Activated CD8-positive, alpha-beta memory T cell treated with anti-CD3 and anti-CD28 coated beads, Interleukin-2, amount 50 U/mL, for 48 hours (primary cell): ENCODE results near the gene NKX1-2.

Source experiments
- DNase-seq: peaks from one replicate; pipeline ENCODE4 v3.0.0-alpha.2; 2020

Gene NKX1-2

GRCh38 chr10:124450012-124450782 lies at the start of gene NKX1-2:
TSS of gene NKX1-2 (minus strand) at chr10:124450035. CDS start at chr10:124449943, 92 bp downstream.
- no peak for DNase-seq

DNA sequence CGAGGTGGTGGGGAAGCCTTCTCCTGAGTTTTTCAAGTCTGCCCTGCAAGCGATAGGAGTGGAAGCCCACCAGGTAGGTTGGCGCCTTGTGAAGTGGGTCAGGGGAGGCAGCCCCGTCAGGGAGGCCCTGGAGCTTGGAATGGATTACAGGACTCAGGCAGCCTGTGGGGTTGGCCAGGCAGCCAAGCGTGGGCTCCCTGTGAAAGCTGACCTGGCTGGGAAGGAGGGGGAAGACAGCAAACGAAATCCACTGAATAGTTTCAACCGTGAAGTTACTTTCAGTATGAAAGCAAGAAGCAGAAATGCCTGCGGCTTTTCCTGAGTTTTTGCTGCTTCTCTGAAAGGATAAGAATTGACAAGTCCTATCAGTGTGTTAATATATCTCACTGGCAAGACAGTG lies 48.2 kb upstream of the NKX1-2 start:
- DNase-seq = no peak

GRCh38 chr10:124497196-124497881 lies 47.5 kb upstream of the NKX1-2 start:
- DNase-seq = no peak

- no peak for DNase-seq
Measured at GRCh38 chr10:124496620-124497019, 46.8 kb upstream of the NKX1-2 start.

GRCh38 chr10:124496150-124496549 lies 46.3 kb upstream of the NKX1-2 start:
- no peak for DNase-seq

GRCh38 chr10:124495725-124496124 lies 45.9 kb upstream of the NKX1-2 start:
- no peak for DNase-seq

- DNase-seq = no peak
Measured at GRCh38 chr10:124495162-124495561, 45.3 kb upstream of the NKX1-2 start.

DNA sequence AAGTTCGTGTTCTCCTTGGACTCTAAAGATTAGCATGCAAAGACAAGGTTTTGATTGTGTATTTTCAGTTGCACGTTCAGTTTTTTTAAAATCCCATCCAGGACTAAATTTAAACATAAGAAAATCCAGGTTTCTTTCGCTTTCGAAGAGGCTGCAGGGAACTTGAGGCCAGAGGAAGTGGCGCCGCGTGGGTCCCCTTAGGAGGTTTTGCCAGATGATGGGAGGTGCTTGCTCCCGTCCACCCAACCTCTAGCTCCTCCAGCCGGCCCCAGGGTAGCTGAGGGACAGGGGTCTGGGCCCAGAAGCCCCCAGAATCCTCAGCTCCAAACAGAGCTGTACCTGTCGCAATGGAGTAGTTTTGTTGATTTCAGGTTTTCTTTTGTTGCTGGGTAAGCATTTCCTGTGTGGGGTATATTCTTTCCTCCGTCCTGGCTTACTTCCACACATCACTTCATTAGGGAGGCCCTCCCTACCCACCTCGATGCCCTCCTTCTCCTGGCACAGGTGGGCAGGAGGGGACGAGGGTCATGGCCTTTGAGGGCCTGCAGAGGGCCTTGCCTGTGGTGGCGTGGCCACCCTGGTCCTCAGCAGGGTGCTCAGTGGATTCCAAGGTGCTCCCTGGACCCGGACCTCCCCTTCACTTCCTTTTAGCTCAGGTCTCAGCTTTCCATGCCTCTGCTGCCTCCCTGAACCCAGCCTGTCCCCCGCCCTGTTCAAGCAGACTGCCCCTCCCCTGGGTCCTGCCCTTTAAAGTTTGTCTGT lies 44.4 kb upstream of the NKX1-2 start:
- DNase-seq = no peak

DNA sequence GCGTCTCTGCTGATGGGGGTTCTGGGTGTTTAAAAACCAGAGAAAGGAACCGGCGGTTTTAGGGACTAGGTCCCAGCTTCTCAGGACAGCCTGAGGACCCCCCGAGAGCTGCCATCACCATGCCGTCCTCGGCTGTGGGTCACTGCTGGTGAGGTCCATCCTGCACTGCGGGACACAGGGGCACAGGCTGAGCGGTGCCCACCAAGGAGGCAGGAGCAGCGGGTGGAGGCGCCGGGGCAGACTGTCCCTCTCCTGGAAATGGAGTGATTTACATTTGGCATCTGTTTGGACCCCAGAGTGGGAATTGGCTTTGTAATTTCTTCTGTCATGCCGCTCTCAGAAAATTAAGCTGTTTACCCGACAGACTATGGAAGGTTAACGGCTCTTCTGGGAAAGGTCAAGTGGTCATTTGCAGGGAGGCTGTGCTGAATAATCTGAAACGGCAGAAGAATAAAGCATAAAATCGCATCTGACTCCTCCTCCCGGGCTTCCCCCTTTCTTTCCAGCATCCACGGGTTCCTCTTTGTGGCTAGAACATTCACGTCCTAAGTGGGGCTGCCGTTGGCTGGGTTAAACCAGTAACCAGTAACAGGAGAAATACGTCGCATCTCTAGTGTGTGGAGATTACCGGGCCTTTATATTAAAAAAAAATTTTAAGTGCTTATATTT lies 43.5 kb upstream of the NKX1-2 start:
- DNase-seq = no peak

GRCh38 chr10:124492266-124492665 lies 42.4 kb upstream of the NKX1-2 start:
- DNase-seq = no peak

GRCh38 chr10:124491105-124491504 lies 41.3 kb upstream of the NKX1-2 start:
- DNase-seq = no peak

- DNase-seq = no peak
Measured at GRCh38 chr10:124486635-124487034, 36.8 kb upstream of the NKX1-2 start.

GRCh38 chr10:124484661-124485060 lies 34.8 kb upstream of the NKX1-2 start:
- DNase-seq = no peak

DNA sequence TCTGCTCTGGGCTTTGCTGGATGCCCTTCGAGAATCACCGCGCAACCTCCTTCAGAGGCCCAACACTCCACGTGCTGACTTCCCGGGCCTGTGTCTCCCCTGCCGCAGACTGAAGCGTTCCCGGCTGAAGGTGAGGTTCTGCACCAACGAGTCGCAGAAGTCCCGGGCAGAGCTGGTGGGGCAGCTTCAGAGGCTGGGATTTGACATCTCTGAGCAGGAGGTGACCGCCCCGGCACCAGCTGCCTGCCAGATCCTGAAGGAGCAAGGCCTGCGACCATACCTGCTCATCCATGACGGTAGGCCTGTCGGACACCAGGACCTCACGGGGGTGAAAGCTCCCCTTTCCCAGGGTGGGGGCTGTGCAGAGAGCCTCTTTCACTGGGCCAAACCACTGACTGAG lies 34.2 kb upstream of the NKX1-2 start:
- DNase-seq = no peak

DNA sequence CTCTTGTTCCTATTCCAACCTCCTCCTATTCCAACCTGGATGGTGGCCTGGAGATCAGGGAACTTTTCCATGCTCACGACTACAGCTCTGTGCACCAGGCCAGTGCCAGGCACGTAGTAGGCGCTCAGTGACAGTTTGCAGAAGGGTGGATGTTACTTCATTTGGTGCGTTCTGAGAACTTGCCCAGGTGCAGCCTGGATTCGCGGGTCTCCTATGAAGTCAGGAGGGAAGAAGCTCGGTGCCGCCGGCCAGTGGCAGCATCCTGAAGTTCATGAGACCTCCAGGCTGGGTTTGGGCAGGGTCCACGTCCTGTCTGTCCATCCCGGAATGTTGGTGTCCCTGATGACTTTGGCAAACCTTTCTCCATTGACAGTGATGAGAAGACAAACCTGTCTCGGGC lies 33.0 kb upstream of the NKX1-2 start:
- no peak for DNase-seq

- no peak for DNase-seq
Measured at GRCh38 chr10:124482236-124482800, 32.5 kb upstream of the NKX1-2 start.

GRCh38 chr10:124481717-124482116 lies 31.9 kb upstream of the NKX1-2 start:
- DNase-seq = no peak

- DNase-seq = no peak
Measured at GRCh38 chr10:124480860-124481259, 31.0 kb upstream of the NKX1-2 start.

DNA sequence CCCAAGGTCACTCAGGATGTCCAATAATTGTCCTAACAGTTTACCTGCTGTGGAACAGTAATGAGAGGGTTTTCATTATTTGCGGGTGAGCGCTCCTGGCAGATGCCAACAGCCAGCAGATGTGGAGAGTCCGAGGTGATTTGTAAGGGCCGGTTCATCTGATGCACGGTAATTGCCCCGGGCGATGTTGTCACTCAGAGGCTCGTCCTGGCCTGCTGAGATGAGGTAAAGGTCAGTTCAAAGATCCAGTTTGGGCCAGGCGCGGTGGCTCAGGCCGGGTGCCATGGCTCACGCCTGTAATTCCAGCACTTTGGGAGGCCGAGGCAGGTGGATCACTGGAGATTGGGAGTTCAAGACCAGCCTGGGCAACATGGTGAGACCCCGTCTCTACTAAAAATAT lies 28.7 kb upstream of the NKX1-2 start:
- DNase-seq = no peak

- no peak for DNase-seq
Measured at GRCh38 chr10:124477614-124478363, 28.0 kb upstream of the NKX1-2 start.

DNA sequence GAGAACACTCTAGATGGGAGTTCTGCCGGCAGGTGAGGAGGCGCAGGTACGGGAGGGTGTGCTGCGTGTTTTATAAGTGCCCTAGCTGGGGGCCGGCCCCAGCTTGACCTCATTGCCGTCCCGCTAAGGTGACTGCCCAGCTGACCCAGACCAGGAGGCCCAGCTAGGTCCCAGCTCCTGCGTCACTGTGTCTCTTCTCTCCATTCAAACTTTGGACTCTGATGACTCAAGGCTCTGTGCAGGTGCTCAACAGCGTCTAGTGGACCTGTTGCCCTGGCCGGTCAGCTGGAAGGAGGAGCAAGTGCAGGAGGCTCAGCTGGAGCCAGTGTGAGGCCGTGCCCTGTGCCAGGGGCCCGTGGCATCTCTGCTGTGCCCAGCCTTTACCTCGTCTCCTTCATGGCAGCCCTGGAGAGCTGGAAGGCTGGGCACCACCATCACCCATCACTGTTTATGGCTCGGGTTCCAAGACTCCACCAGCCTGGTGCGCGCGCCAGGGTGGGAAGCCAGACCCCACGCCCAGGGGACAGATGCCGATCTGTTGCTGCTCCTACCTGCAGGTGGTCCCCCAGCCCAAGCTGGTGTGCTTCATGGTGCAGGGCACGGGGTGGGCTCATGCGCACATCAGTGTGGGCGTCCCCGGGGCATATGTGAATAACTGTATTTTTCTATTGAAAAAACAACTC lies 26.3 kb upstream of the NKX1-2 start:
- DNase-seq = no peak
